GM10248 (cell line): Measurements from ENCODE around the gene CSNK2A1.

Experiments used
- CTCF ChIA-PET: fragments of 300-600 bp; sonication (Branson Sonifier 250); formaldehyde crosslinking; extraction: SDS; loops from one replicate; lab custom pipeline; 2021; ENCODE audit warnings: antibody characterized with exemption; lab: Yijun Ruan, JAX
- POLR2A ChIA-PET: fragments of 350-650 bp; sonication (Branson Sonifier 250); formaldehyde crosslinking; extraction: SDS; loops from one replicate; lab custom pipeline; 2020; ENCODE audit warnings: antibody characterized with exemption; lab: Yijun Ruan, JAX
- DNase-seq: peaks from one replicate; pipeline ENCODE4 v3.0.0; 2012; ENCODE audit errors: extremely low spot score
- CTCF ChIP-seq: IDR thresholded peaks from 2 replicates; pipeline ENCODE4 v1.5.1; 2012; ENCODE audit warnings: mild to moderate bottlenecking, low read depth; ENCODE audit errors: extremely low read depth, missing control alignments, control extremely low read depth

CSNK2A1 gene

GRCh38 chr20:543369-544152 lies at the start of gene CSNK2A1:
Gene CSNK2A1 (minus strand): TSS chr20:543790. CDS start chr20:508551, 35,239 bp downstream.
- POLR2A ChIA-PET = interaction anchor here (0.5 kb wide), 1 partner anchor 166 kb away, joined by 4 read pairs; no protein-coding TSS in a partner anchor
- peak; percentile 95 for DNase-seq
- CTCF ChIA-PET = interaction anchor here (0.9 to 9.3 kb wide), 10 partner anchors 12 to 289 kb away, joined by 3 to 63 read pairs (median 5); partner anchors contain the start of gene FAM110A
- TF ChIP-seq CTCF = no peak

DNA sequence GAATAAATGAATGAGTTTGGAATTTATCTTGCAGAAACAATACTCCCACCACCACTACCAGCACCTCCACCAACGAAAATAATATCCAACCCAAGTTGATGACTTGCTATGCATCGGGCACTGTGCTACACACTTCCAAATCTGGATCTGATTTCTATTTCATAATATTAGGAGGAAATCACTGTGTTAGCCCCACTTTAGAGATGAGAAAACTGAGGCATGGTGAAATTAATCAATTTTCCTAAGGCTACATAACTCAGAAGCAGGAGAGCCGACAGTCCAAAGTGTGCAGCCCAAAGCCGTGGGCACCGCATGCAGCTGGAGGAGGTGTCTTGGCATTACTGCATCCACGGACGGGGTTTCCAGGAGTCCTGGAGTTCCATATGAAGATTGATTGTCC lies 48.9 kb upstream of the CSNK2A1 start:
- ChIA-PET CTCF (interaction anchor here (0.6 to 4.6 kb wide), 3 partner anchors 53 to 75 kb away, joined by 3 to 24 read pairs (median 6); no protein-coding TSS in a partner anchor), POLR2A (no interaction called here)
- no peak for TF ChIP-seq CTCF
- no peak for DNase-seq

DNA sequence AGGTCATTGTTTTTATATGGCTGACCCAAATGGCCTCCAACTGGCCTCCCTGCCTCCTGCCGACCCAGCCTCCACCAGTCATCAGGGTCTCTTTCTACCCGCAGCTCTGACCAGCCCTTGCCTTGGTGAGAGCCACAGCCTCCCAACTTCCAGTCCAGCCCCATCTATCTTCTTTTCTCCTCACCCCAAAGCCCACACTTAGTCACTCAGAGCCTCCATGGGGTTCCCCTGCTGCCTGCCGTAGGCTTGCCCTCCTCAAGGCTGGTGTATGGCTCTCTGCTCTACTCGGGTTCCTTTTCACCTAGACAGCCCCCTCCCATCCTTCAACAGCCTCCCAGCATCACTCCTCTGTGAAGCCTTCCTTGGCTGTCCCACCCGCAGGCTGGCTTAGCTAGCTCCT lies 48.4 kb upstream of the CSNK2A1 start:
- no peak for TF ChIP-seq CTCF
- no peak for DNase-seq
- CTCF ChIA-PET = interaction anchor here (1.8 to 4.6 kb wide), 3 partner anchors 31 to 76 kb away, joined by 4 to 24 read pairs (median 6); no protein-coding TSS in a partner anchor
- POLR2A ChIA-PET = no interaction called here

DNA sequence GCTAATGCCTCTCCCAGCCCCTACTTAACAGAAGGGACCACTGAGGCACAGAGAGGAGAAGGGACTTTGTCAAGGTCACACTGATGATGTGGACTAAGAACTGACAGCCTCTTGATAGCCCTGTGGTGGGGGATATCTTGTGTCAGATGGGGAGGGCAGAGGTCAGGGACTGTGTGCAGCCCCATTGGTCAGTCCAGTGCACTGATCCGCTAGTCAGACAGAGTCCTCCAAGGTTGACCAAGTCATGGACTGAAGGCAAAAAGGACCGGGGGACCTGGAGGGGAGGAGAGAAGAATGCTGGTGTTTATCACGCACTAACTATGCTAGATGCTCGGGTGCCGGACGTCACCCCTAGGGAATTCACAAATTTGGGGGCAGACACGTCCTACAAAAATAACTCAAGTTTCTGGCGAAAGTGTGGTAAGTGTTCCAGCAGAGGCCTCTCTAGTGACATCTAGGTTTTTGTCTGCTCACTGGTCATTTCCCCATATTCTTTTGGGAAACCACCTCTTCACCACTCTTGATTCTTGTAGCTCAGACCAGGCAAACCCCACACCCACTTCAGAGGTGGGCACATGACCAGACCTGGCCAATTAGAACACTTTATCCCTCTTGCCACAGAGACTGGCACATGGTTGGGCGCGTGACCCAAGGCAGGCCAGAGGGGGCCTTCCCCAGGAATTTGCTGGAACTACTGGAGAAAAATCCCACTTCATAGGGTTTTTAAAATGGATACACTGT lies 45.5 kb upstream of the CSNK2A1 start:
- peak; percentile 30 for TF ChIP-seq CTCF
- peak; percentile 73 for DNase-seq
- ChIA-PET POLR2A (no interaction called here), CTCF (interaction anchor here (0.8 to 4.6 kb wide), 10 partner anchors 9 to 76 kb away, joined by 3 to 24 read pairs (median 3); no protein-coding TSS in a partner anchor)

DNA sequence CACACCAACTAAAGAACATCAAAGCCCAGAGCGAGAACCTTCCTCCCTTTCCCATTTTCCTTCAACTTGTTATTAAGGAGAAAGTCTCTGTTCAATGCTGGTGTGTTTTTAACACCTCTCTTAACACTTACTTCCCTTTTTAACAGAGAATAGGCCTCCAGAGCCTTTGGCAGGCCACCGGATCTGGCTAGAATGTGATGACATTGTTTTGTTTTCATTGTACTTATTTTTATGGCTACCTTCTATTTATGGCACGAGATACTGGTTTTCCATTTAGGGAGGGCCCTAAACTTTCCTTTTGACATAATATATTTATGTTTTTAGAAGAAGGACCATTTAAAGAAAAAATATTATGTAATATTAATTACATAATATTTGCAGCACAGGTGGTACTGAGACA lies 44.9 kb upstream of the CSNK2A1 start:
- POLR2A ChIA-PET = no interaction called here
- no peak for TF ChIP-seq CTCF
- CTCF ChIA-PET = interaction anchor here (1.1 kb wide), 1 partner anchor 39 kb away, joined by 3 read pairs; no protein-coding TSS in a partner anchor
- DNase-seq = no peak

DNA sequence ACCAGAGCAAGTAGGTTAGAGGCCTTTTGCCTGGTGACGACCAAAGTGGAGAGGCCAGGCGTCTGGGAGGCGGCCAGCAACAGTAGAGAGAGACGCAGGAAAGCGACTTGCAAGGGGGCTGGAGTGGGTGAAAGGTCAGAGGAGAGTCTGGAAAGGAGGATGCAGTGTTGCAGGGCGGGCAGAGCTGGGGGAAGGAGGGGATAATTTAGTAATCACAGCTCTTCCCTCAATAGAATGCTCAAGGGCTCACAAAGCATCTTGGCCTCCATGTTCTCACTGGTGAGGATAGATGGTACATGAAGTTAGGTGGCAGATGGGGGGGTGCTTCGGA lies 41.3 kb upstream of the CSNK2A1 start:
- TF ChIP-seq CTCF = no peak
- ChIA-PET POLR2A (no interaction called here), CTCF (interaction anchor here (1.6 to 2.3 kb wide), 4 partner anchors 12 to 61 kb away, joined by 3 to 14 read pairs (median 5); no protein-coding TSS in a partner anchor)
- no peak for DNase-seq
